A549 (cell line): ENCODE results near the gene SLBP.

Experiments
- CHD2 ChIP-seq: fragments of 150-350 bp; IDR thresholded peaks from 2 replicates; pipeline ENCODE4 v1.6.1; 2014; ENCODE audit warnings: low read length; ENCODE audit not compliant: partially characterized antibody
- CTCF ChIP-seq: fragments of >200 bp; sonication (Bioruptor Twin); formaldehyde crosslinking; IDR thresholded peaks from 3 replicates; pipeline ENCODE4 v1.5.1; 2016
- EP300 ChIP-seq, 2 experiments: fragments of >200 bp; sonication (Bioruptor Twin); formaldehyde crosslinking; IDR thresholded peaks; 2 replicates in 1 of 2; 3 replicates in 1 of 2; pipeline ENCODE4 v1.6.1; 2016 to 2017
- MAX ChIP-seq: IDR thresholded peaks from 2 replicates; pipeline ENCODE4 v1.6.1; 2012
- MAZ ChIP-seq: fragments of 150-350 bp; IDR thresholded peaks from 2 replicates; pipeline ENCODE4 v1.6.1; 2014; ENCODE audit warnings: antibody characterized with exemption, low read depth, low read length, borderline replicate concordance
- MYC ChIP-seq: IDR thresholded peaks from 2 replicates; pipeline ENCODE4 v1.6.1; 2012; ENCODE audit warnings: mild to moderate bottlenecking, inconsistent platforms, low read length, improper control_type of control experiment, borderline replicate concordance
- PBX3 ChIP-seq: IDR thresholded peaks from 2 replicates; pipeline ENCODE4 v1.6.1; 2012
- POLR2A ChIP-seq: IDR thresholded peaks from 2 replicates; pipeline ENCODE4 v1.6.1; 2012; ENCODE audit warnings: mild to moderate bottlenecking, low read length
- RAD21 ChIP-seq, 2 experiments: fragments of >200 bp in 1 of 2; sonication (Bioruptor Twin) in 1 of 2; formaldehyde crosslinking in 1 of 2; IDR thresholded peaks in 1 of 2; conservative IDR thresholded peaks in 1 of 2; 2 replicates in 1 of 2; 3 replicates in 1 of 2; pipeline ENCODE4 v1.6.1; 2012 to 2018; ENCODE audit warnings: inconsistent platforms in 1 of 2
- SMC3 ChIP-seq: fragments of >200 bp; sonication (Bioruptor Twin); formaldehyde crosslinking; IDR thresholded peaks from 3 replicates; pipeline ENCODE4 v1.6.1; 2018; ENCODE audit warnings: inconsistent platforms
- USF2 ChIP-seq: fragments of 450-650 bp; IDR thresholded peaks from 2 replicates; pipeline ENCODE4 v1.6.1; 2014; ENCODE audit warnings: antibody characterized with exemption
- ZC3H11A ChIP-seq: fragments of 450-650 bp; IDR thresholded peaks from 2 replicates; pipeline ENCODE4 v1.6.1; 2014; ENCODE audit warnings: antibody characterized with exemption, mild to moderate bottlenecking

- TF ChIP-seq CTCF (no peak), CHD2 (no peak), SMC3 (no peak), USF2 (no peak), EP300 (IDR thresholded peaks at IDR 0.05) (no peak), POLR2A (no peak), MAX (no peak), MAZ (no peak), PBX3 (no peak), ZC3H11A (no peak), RAD21 (conservative IDR thresholded peaks at IDR 0.05 in 1 of 2, IDR thresholded peaks at IDR 0.05 in 1 of 2) (no peak), MYC (no peak)
These were observed 16.2 kb upstream of the SLBP start for GRCh38 chr4:1728061-1728980.
